GM12801 (cell line): ENCODE data around the gene KCNK3.

Experiments
- TF ChIP-seq, protein P1 (sequence below): IDR thresholded peaks from one replicate; pipeline ENCODE4 v1.5.1; 2011; ENCODE audit warnings: control low read depth; ENCODE audit not compliant: insufficient read length; ENCODE audit errors: extremely low read depth

Gene KCNK3

DNA sequence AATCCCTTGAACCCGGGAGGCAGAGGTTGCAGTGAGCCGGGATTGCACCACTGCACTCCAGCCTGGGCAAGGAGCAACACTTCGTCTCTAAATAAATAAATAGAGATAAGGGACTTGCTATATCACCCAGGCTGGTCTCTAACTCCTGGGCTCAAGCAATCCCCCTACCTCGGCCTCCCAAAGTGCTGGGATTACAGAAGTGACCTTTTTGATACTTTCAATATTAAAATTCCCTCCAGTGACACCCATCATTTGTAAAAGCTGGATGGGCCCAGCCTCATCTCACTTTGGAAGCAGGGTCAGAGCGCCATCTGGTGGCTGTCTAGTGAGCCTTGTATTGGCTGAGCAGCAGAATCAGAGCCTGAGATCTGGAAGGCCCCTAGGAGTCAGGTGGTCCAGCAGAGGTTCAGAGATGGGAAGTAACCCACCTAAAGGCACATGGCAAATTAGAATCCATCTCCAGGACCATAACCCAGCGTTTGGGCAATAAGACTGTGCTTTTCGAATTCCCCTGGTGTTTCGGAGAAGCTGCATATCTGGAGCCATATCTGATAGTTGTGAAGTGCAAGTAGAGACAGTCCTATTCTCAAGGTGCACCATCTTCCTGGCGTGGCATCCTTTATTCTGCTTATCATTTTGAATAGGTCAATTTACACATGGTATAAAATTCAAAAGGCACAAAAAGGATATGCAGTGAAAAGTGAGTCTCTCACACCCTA lies 53.2 kb downstream of the KCNK3 start:
- TF ChIP-seq, protein P1, sequence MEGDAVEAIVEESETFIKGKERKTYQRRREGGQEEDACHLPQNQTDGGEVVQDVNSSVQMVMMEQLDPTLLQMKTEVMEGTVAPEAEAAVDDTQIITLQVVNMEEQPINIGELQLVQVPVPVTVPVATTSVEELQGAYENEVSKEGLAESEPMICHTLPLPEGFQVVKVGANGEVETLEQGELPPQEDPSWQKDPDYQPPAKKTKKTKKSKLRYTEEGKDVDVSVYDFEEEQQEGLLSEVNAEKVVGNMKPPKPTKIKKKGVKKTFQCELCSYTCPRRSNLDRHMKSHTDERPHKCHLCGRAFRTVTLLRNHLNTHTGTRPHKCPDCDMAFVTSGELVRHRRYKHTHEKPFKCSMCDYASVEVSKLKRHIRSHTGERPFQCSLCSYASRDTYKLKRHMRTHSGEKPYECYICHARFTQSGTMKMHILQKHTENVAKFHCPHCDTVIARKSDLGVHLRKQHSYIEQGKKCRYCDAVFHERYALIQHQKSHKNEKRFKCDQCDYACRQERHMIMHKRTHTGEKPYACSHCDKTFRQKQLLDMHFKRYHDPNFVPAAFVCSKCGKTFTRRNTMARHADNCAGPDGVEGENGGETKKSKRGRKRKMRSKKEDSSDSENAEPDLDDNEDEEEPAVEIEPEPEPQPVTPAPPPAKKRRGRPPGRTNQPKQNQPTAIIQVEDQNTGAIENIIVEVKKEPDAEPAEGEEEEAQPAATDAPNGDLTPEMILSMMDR = peak; percentile 30

DNA sequence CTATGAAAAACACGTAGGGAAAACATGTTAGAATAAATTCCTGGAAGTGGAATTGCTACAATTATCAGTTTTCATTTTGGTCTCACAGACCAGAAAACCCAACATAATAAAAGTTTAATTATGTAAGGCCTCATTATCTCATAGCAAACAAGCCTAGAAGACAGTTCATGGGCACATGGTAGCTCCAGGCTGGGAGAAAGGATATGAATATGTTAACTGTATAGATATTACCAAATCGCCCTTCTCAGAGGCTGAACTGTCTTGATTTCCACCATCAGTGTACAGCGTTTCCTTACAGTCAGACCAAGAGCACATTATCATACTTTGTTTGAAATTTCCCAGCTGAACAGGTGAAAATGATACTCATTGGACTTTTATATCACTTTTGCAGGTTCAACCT lies 54.4 kb downstream of the KCNK3 start:
- TF ChIP-seq, protein P1 = no peak

DNA sequence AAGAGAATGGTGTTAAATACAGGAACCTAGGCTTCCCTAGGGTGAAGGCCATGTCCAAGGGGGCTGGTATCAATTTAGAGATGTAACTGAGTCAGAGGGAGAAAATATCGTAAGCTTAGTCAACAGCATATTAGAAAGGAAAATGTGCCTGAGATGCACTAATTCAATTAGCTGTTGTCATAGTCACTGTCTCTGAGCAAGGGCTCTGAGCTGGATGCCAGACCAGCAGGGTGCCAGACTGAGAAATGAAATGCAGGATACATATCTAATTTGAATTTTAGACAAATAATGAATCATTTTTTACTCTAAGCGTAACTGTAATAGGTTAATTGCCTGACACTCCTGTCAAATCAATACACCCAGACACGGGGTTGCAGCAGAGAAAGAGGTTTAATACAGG lies 60.1 kb downstream of the KCNK3 start:
- TF ChIP-seq, protein P1 = no peak

DNA sequence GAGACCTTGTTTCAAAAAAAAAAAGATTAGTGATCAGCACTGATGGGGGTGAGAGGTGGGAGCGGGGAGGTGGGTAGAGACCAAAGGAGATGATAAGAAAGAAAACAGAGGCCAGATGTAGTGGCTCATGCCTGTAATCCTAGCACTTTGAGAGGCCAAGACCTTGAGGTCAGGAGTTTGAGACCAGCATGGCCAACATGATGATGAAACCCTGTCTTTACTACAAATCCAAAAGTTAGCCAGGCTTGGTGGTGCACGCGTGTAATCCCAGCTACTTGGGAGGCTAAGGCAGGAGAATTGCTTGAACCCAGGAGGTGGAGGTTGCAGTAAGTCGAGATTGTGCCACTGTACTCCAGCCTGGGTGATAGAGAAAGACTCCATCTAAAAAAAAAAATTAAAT lies 62.0 kb downstream of the KCNK3 start:
- TF ChIP-seq, protein P1 = no peak

DNA sequence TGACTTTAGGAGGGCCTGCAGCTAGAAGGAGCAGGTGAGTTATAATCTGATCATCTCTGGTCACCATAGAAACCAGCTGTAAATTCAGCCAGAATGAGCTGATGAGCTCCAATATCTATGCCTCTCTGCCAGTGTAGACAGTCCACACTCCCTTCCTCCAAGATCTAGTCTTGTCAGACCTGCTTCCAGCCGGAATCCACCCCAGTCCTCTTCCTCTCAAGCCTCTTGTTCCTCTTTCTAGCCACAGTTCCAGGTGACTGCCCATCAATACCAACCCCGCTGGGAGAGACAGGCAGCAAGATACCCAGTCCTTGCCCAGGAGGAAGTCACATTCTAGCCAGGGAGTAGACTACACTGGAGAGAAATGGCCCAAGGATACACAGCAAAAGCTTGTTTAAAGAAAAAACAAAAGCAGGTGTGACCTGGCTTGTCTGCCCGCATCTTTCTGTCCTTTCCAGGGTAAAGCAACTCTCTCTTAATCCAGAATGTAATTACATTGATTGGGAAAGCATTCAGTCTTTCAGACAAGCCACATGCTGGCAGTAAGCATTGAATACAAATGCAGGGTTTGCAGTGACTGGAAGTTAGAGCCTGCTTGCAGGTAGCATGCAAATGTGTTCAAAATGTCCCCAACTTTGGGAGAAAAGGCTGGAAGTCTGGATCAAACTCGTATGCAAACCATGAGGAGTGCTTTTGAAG lies 62.6 kb downstream of the KCNK3 start:
- TF ChIP-seq, protein P1 = no peak

DNA sequence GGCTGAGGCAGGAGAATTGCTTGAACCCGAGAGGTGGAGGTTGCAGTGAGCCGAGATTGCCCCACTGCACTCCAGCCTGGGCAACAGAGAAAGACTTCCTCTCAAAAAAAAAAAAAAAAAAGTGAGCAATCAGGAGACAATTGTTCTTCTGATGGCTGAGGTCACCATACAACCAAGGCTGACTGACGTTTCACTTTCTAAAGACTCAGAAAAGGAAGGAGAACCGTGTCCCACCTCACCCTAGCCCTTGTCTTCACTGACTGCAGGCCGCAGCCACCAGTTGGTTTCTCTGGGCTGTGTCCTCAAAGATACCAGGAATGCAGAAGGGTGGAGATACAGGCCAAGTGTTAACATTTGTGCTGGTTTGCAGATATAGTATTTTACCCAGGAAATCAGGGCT lies 63.8 kb downstream of the KCNK3 start:
- TF ChIP-seq, protein P1 = no peak

DNA sequence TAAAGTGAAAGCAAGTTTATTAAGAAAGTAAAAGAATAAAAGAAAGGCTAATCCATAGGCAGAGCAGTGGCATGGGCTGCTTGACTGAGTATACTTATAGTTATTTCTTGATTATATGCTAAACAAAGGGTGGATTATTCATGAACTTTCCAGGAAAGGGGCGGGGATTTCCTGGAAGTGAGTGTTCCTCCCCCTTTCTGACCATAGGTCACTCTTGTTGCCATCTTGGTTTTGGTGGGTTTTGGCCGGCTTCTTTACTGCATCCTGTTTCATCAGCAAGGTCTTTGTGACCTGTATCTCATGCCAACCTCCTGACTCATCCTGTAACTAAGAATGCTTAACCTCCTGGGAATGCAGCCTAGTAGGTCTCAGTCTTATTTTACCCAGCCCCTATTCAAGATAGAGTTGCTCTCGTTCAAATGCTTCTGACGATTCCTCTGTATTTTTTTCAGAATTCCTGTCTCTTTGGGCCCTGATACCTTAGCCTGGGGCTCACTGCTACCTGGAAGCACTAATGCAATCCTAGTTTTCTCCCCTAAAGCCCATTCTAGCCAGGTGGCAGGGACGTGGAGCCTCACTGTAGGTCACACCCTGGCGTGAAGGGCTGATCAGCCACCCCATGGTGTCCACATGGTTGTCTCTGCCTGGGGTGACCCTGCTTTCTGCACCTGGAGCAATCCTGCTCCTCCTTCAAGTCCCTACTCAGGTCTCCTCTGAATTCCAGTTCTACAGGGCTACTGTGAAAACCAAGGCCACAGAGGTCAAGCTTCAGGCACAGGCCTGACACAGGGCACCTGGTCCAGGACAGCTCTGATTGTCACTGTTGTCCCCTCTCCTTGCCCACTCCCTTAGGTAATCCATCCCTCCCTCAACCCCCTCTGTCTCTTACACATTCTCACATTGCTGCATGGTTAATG lies 65.6 kb downstream of the KCNK3 start:
- TF ChIP-seq, protein P1 = no peak
